ENCODE results near the gene NHLRC1.

NHLRC1 gene

GRCh38 chr6:18081025-18081668 is 41.3 kb downstream of the NHLRC1 start:
- DNase-seq, result no peak

GRCh38 chr6:18080544-18080943 is 41.9 kb downstream of the NHLRC1 start:
- DNase-seq, result no peak

GRCh38 chr6:18078866-18079265 is 43.6 kb downstream of the NHLRC1 start:
- no peak for DNase-seq

- no peak for DNase-seq
Observed at GRCh38 chr6:18076231-18076630, 46.2 kb downstream of the NHLRC1 start.

DNA sequence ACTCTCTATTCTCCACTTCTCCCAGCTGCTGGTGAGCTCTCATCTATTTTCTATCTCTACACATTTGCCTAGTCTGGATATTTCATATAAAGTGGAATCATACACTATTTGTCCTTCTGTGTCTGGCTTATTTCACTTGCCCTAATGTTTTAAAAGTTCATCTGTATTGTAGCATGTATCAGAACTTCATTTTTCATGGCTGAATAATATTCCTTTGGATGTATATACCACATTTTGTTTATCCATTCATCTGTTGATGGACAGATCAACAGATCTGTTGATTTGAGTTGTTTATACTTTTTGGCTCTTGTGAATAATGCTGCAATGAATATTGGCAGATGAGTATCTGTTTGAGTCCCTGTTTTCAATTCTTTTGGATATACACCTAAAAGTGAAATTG is 49.6 kb downstream of the NHLRC1 start:
- no peak for DNase-seq

DNA sequence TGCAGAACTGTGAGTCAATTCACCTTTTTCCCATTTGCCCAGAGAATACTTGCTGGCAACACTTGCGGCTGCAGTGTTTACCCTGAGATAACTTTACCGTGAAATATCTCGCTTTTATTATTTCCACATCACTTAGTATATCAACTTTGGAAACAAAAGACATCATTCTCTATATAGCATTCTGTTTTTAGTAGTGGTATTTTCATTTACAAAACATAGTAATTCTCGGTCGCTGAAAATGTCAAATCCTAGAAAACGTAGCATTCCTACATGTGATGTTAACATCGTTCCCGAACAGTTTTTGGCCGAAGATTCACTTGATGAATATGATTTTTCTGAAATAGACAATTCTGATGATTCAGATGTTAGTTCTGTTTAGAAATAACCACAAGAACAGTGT is 52.0 kb downstream of the NHLRC1 start:
- no peak for DNase-seq

Data from right forelimb (tissue), 1 donor.